Body of pancreas (tissue), 4 donors: ENCODE data around the gene H6PD. TPM values are rescaled to one million over a fixed set of nuclear protein-coding genes. Genes with fewer than 3 reads are reported as not detected.
A peak's percentile ranks its signal among the peaks of the same experiment; 100 is the strongest.

Experiments
- ATAC-seq: fragments of 150-250 bp; one replicate; pipeline ENCODE4 v1.9.1; 2016
- DNase-seq, 4 donors: peaks; one replicate each; pipeline ENCODE4 v3.0.0-alpha.2; 2019
- H3K27ac ChIP-seq, 4 donors: fragments of 200-600 bp; sonication (generic); 1 replicate in 3 of 4; 2 replicates in 1 of 4; pipeline versions ENCODE4 v1.5.1 to v1.6.1; 2016 to 2019; ENCODE audit warnings: mild to moderate bottlenecking in 1 of 4, mixed read lengths in 1 of 4, moderate library complexity in 1 of 4
- H3K27me3 ChIP-seq, 2 donors: fragments of 200-600 bp; sonication (generic); one replicate each; pipeline ENCODE4 v1.6.0; 2016; ENCODE audit warnings: mild to moderate bottlenecking in 1 of 2
- H3K36me3 ChIP-seq, 2 donors: fragments of 200-600 bp; sonication (generic); replicated peaks in 1 of 2; 2 replicates each; pipeline ENCODE4 v1.5.1; 2016; ENCODE audit warnings: low read depth in 2 of 2; ENCODE audit not compliant: insufficient read depth in 1 of 2
- H3K4me1 ChIP-seq: fragments of 200-600 bp; sonication (generic); one replicate; pipeline ENCODE4 v1.6.0; 2016
- H3K4me3 ChIP-seq, 2 donors: fragments of 200-600 bp; sonication (generic); 1 replicate in 1 of 2; 2 replicates in 1 of 2; pipeline ENCODE4 v1.5.1; 2016 to 2019
- H3K9me3 ChIP-seq, 3 donors: fragments of 200-600 bp; sonication (generic); 1 replicate in 2 of 3; 2 replicates in 1 of 3; pipeline ENCODE4 v1.5.1; 2016
- POLR2A ChIP-seq, 3 donors: fragments of 450-650 bp; IDR thresholded peaks; one replicate each; pipeline ENCODE4 v1.6.1; 2016; ENCODE audit warnings: antibody characterized with exemption in 3 of 3, mild to moderate bottlenecking in 2 of 3
- WGBS, 2 donors: methylation state at CpG; one replicate each; pipeline ENCODE4 v1.1.5; 2017; 5-methylcytosine and 5-hydroxymethylcytosine counted together
- intact Hi-C: fragments of 100-400 bp; cut with DNase I; formaldehyde crosslinking; loops from one replicate; pipeline ENCODE4 v1.15.1; 2023
- total RNA-seq, 2 donors: library from RNA; depleted of rRNA; stranded (reverse); fragments of >200 nt; gene quantifications; one replicate each; pipeline ENCODE4 v1.1.0, GENCODE V29; 2016
- TF ChIP-seq, protein P1 (sequence below), 7 experiments: fragments of 450-650 bp in 4 of 7; fragments of 200-600 bp in 3 of 7; sonication (generic) in 3 of 7; IDR thresholded peaks; one replicate each; pipeline ENCODE4 v1.5.1; 2016 to 2019; ENCODE audit warnings: antibody characterized with exemption in 7 of 7

The H6PD gene
- total RNA-seq, 2 donors from 2014 or later, result 24.1 to 35.6 TPM

- DNase-seq (peak in 3 of 4 donors; percentile 20 to 29 (median 28)), ATAC-seq (peak; percentile 20)
- H3K4me3 ChIP-seq, result no peak overlapping the region
- H3K27ac ChIP-seq, result no peak overlapping the region
- intact Hi-C loops, result no loop called here
- no peak for TF ChIP-seq POLR2A (IDR thresholded peaks at IDR 0.05)
- TF ChIP-seq, protein P1, sequence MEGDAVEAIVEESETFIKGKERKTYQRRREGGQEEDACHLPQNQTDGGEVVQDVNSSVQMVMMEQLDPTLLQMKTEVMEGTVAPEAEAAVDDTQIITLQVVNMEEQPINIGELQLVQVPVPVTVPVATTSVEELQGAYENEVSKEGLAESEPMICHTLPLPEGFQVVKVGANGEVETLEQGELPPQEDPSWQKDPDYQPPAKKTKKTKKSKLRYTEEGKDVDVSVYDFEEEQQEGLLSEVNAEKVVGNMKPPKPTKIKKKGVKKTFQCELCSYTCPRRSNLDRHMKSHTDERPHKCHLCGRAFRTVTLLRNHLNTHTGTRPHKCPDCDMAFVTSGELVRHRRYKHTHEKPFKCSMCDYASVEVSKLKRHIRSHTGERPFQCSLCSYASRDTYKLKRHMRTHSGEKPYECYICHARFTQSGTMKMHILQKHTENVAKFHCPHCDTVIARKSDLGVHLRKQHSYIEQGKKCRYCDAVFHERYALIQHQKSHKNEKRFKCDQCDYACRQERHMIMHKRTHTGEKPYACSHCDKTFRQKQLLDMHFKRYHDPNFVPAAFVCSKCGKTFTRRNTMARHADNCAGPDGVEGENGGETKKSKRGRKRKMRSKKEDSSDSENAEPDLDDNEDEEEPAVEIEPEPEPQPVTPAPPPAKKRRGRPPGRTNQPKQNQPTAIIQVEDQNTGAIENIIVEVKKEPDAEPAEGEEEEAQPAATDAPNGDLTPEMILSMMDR (IDR thresholded peaks at IDR 0.05), result no peak
- peaks cover 0 to 11% of the 10 kb centered on the region in 2 donors for H3K27me3 ChIP-seq
- WGBS, 2 donors, result 1% methylated on average over 23 to 24 of the region's 24 CpGs
- peaks cover 20% of the 10 kb centered on the region for H3K4me1 ChIP-seq
- no peaks in the 10 kb centered on the region for H3K9me3 ChIP-seq
- no peaks in the 10 kb centered on the region for H3K36me3 ChIP-seq
Measured at GRCh38 chr1:9201401-9202239, 33.0 kb upstream of the H6PD start.

GRCh38 chr1:9202240-9202870, 32.2 kb upstream of the H6PD start:
- Histone ChIP-seq H3K4me1 (peaks cover 20% of the 10 kb centered on the region), H3K27ac (no peak overlapping the region), H3K27me3 (peaks cover 0 to 11% of the 10 kb centered on the region in 2 donors), H3K9me3 (no peaks in the 10 kb centered on the region), H3K4me3 (no peak overlapping the region), H3K36me3 (no peaks in the 10 kb centered on the region)
- 9 to 10% methylated on average over 12 to 15 of the region's 15 CpGs for WGBS, 2 donors
- no peak for DNase-seq
- intact Hi-C loops, result no loop called here
- no peak for TF ChIP-seq POLR2A (IDR thresholded peaks at IDR 0.05)
- TF ChIP-seq, protein P1 (IDR thresholded peaks at IDR 0.05), result no peak
- ATAC-seq, result no peak

GRCh38 chr1:9203511-9203982, 31.0 kb upstream of the H6PD start:
- H3K4me3 ChIP-seq, result no peak overlapping the region
- DNase-seq, result no peak
- no peak for ATAC-seq
- intact Hi-C loops, result no loop called here
- peaks cover 17% of the 10 kb centered on the region for H3K4me1 ChIP-seq
- no peaks in the 10 kb centered on the region for H3K36me3 ChIP-seq
- no peak overlapping the region for H3K27ac ChIP-seq
- TF ChIP-seq, protein P1 (IDR thresholded peaks at IDR 0.05), result no peak
- no peak for TF ChIP-seq POLR2A (IDR thresholded peaks at IDR 0.05)
- H3K9me3 ChIP-seq, result no peaks in the 10 kb centered on the region
- WGBS, 2 donors, result 34 to 69% methylated on average over 3 to 11 of the region's 11 CpGs
- H3K27me3 ChIP-seq, result peaks cover 0 to 11% of the 10 kb centered on the region in 2 donors

GRCh38 chr1:9204156-9204720, 30.3 kb upstream of the H6PD start:
- Histone ChIP-seq H3K4me3 (no peak overlapping the region), H3K36me3 (no peaks in the 10 kb centered on the region), H3K27me3 (peaks cover 0 to 11% of the 10 kb centered on the region in 2 donors), H3K9me3 (no peaks in the 10 kb centered on the region), H3K4me1 (peaks cover 15% of the 10 kb centered on the region), H3K27ac (no peak overlapping the region)
- ATAC-seq (no peak), DNase-seq (no peak)
- TF ChIP-seq, protein P1 (IDR thresholded peaks at IDR 0.05), result no peak
- TF ChIP-seq POLR2A (IDR thresholded peaks at IDR 0.05), result no peak
- intact Hi-C loops, result no loop called here
- WGBS, 2 donors, result 76 to 77% methylated on average over 7 of the region's 7 CpGs
